ENCODE measurements around the gene MOB3B.

GRCh38 chr9:27292659-27293405 lies 236.8 kb downstream of the MOB3B start:
- TF ChIP-seq POLR2AphosphoS5 (IDR thresholded peaks at IDR 0.05; ENCODE audit: low read depth, low read length): no peak
- TF ChIP-seq REST (IDR thresholded peaks at IDR 0.05; ENCODE audit: insufficient read depth in 1 of 2, low read depth in 2 of 2, low read length in 2 of 2): no peak
- no peak for TF ChIP-seq TAF1 (IDR thresholded peaks at IDR 0.05; ENCODE audit: borderline replicate concordance, insufficient read depth, low read length)
- no peak for TF ChIP-seq SIN3A (IDR thresholded peaks at IDR 0.05; ENCODE audit: borderline replicate concordance, insufficient read depth, low read length)
- TF ChIP-seq FOXP2 (optimal IDR thresholded peaks at IDR 0.05; ENCODE audit: borderline replicate concordance, extremely low read depth, extremely low read length, insufficient read depth): no peak

Measured in PFSK-1 (cell line).